GM11168 (cell line): ENCODE results near the gene URM1.

ENCODE experiments used
- in situ Hi-C: fragments of 300-500 bp; cut with MboI; formaldehyde crosslinking; loops from one replicate; pipeline ENCODE4 v1.12.0; 2022; ENCODE audit warnings: low sequenced_read_pairs; ENCODE audit not compliant: unreplicated experiment

The URM1 gene

DNA sequence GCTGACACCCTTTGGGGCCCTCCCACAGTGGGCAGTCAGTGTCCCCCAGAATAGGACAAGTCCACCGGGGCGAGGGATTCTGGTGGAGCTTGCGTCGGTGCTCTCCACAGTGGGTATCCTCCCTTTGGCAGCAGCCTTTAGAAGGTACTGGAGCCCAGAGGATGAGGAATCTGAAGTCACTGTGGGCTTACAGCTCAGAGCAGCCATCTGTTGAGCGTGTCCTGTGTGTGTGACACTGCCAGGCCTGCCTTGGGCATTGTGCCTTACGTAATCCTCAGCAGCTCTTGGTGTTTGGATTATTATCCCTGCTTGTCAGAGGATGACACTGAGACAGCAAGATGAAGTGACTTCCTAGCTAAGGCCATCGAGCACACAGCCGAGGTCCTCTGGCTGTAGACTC lies 12.6 kb downstream of the URM1 start:
- in situ Hi-C loops, result no loop called here

DNA sequence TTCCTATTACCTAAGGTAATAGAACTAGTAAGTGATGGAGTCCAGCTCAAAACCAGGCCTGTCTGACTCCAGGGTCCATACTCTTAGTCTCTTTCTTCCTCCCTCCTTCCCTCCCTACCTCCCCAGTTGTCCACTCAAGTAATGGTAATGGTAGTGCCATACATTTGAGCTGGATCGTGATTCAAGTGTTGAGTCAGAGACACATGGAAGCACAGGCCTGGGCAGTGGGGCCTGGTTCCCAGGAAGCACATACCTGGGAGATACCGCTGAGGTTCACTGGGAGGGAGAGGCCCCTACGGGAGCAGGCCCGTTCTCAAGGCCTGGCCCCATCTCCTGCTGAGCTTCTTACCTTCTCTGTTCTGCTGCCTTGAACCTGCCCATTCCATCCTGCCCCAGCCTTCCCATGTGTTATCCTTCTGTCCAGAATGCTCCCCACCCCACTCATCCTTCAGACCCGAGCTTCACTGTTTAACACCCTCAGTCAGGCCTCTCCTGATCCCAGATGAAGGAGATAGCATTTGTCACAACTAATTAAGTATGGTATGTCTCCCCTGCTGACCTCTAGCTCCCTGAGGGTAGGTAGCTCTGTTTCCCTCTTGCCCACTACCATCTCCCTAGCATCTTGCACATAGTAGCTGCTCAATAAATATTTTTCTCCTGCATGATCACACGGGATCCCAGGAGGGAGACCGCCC lies 13.8 kb downstream of the URM1 start:
- in situ Hi-C loops, result no loop called here

DNA sequence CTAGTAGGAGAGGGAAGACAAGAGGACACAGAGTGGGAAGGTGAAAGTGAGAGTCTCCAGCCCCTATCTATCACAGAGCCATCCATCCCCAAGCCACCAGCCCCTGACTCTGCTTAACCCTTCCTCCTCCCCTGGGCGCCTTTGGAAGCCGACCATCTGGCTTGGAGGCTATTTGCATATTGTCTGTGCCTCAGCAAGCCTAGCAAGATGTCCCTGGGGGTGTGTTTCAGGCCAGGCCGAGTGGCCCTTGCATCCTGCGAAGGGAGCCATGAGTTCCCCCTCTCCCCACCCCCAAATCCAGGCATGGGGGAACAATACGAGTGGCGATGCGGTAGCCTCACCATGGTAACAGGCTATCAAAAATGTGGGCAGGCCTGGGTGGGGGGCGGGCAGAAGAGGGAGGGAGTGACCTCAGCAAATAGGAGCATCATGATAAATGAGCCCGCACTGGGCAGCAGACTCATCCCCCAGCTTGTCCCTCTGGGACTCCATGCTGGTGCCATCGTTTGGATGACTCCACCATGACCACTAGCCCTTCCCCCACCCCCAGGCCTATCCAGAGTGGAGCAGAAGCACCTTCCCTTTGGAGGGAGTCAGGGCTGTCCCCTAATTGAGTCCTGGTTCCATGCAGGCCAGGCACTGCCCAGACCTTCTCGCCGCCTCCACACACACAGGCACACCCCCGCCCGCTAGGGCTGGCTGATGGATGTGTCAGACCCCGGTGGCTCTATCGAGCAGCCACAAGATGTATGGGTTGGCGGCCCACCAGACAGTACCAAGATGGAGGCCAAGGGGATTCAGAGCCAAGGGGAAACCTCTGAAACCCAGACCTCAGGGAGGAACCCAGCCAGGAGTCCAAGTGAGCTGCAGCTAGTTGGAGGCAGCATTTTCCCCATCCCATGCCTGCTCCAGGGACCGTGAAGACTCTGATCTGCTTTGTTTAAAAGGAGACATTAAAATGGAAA lies 14.6 kb downstream of the URM1 start:
- in situ Hi-C loops, result no loop called here

DNA sequence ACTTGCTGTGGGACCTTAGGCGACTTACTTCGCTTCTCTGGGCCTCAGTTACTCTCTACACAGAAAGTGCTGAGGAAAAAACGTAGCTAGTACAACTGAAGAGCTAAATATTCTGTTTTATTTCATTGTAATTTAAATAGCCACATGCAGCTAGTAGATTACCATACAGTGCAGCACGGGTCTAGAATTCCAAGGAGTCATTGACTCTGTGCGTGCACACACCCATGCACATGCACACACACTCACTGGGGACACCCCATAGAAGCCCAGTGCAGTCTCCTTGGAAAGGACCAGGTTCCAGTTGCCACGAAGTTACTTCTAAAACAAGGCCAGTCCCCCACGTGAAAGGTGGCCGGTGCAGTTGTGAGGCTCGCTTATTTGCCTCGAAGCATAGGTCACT lies 17.0 kb downstream of the URM1 start:
- in situ Hi-C loops, result no loop called here

DNA sequence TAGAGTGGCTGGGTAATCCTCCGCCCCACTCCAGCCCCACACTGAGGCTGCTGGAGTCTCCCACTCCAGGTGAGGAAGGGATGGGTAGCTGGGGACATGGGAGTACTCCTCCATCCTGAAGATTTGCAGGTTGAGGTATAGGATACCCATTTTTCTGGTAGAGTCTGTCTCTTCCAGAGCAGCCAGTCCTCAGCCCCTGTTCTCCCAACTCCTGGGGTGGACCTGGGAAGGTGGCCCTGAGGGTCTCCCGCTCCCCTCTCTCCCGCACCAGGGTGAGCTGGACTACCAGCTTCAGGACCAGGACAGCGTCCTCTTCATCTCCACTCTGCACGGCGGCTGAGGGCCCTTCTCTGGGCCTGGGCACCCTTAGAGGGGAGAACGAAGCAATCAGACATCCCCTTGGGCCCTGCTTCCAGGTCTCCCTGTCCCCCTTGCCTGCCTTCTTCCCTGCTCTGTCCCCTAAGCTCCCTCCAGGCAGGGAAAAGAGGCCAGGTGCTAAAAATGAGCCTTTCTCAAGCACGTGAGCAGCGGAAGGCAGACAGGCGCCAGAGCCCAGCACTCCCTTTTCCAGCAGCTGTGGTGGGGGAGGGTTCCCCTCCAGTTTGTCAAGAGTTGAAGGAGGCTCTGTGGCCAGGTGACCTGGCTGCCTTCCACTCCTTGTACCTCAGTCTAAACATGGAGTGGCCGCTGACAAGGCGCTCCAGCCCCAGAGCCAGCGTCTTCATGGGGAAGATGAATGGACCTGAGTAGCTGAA lies 18.4 kb downstream of the URM1 start:
- in situ Hi-C loops, result no loop called here

DNA sequence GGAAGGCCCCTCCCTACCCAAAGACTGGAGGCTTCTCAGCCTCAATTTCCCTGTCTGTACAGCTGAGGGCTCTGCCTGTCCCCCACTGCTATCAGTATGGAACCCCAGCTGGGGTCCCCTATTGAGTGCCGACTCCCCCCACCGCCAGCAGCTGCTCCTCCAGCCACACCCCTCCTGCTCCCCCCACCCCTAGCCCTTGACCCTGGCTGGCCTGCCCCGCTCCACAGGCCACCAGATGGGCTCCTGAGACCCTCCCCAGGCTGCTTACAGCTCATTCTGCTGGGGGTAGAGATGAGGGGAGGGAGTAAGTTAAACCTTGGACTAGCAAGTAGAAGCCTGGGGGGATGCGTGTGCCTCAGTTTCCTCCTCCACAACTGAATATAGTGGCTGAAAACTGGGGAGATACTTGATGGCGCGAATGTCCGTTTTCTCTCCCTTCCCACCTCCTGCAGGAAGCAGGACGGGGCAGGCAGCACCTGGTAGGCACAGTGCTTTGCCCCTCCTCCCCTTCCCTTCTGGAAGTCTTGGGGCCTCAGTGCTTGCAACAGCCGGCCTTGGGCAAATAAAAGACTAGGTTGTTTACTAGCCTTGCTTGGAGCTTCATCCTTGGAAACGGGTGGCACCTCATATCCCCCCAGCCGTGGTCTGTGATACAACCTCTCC lies 19.1 kb downstream of the URM1 start:
- in situ Hi-C loops, result no loop called here

DNA sequence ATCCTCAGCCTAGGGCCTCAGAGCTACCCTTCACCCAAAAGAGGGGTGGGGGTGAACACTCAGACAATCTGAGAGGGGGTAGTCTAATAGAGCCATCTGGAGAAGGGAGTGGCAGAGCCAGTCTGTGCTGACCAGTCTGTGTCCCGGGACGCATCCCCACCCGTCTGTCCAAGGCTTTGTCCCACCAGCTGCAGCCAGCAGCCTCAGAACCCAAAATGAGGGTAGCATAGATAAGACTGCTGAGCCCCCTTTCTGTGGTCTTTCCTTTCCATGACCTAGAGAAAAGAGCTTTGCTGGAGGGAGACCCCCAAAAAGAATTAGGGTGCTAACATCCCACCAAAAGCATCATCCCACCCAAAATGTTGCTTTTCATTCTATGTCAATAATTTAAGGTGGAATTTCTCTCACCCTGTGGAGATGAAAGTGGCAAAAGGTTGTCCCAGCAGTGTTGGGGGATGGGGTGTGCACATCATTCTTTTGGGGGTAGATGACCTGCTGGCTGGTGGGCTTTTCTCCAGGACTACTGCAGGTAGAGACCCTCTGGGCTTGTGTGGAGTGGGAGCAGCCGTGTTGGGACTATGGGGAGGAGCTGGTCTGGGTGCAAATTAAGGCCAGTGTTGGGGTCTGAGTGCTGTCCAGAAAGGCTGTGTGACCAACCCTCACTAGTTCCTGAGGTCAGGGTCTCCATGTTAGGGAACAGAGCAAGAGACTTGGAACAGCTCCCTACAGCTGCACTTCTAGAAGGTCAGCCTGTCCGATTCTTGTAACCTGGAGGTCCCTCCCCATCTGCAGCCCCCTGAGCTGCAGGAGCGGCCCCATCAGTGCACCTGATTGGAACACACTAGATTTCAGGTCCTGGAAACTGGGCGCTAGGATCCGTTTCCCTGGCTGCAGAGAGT lies 19.9 kb downstream of the URM1 start:
- in situ Hi-C loops, result no loop called here

DNA sequence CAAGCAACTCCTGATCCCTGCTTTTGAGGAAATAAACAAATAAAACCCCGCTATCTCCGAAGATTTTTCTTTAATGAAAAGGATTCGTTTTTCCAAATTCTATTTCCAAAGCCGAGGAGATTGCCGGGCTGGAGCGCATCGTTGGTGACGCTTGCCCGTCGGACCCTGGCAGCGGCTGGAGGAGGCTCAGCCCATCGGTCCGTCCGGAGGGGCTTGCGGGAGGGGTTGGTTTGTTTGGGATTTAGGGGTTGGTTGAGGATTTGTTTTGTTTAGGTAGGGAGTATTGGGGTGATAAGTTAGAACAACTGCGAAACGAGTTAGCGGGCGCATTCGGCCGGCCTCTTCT lies 20.8 kb downstream of the URM1 start:
- in situ Hi-C loops, result no loop called here

DNA sequence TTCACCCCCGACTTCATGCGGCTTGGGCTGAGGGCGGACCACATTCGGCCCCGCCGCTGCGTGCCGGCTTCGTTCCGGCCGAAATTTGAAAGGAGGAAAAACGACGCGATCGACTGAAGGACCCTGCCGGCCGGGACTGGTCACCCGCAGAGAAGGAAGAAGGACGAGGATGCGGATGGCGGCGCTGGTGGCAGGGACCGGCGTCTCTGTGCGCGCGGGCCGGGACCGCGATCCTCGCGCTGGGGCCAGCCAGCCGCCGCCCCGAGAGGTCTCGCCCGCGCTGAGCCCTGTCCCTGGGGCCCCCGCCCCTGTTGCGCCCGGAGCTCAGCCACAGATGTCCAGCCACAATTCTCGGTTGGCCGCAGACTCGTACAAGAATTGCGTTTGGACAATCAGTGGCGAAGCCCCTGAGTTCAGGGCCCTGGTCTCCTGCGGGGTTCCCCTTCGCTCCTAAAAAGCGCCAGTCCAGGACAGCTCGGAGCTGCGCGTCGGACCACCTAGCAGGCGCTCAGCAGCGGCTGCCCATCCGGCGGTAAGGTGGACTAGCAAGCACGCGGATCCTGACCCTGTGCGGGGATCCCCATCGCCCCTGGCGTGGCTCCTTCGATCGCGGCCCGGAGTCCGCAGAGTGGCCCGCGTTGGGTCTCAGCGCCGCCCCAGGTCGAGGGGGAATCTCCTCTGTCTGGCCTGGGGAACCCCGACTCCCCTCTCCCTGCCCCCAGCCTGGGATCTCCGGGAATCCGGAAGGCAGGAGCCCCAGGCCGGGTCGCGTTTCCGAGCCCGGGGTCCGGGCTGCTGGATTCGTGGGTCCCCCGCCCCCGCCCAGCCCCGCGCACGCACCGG lies 21.3 kb downstream of the URM1 start:
- in situ Hi-C loops, result no loop called here

DNA sequence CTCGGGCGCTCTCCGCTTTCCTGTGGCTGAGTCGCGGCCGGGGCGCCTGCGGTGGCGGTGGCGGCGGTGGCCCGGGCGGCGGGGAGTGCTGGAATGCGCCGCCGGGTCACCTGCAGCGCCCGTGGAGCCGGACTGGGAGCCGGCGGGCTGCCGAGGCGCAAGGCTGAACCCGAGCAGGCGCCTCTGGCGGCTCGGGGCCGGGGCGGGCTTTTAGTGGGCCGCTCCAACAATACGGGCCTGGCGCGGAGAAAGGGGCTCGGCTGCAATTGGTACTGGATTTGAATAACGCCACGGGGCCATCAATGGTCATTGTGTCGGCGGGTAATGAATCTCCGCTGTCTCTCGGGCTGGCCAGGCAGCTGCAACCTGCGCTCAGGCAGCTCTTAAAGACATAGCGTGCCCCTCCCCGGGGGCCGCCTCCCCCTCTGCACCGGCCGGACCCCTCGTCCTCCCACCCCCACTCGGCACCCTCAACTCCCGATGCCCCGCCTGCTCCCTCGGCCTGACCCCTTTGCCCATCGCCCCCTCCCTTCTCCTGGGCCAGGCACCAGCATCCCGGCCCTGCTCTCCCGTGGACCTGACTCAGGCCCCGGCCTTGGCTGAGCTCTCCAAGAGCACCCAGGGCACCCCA lies 22.1 kb downstream of the URM1 start:
- in situ Hi-C loops, result no loop called here

DNA sequence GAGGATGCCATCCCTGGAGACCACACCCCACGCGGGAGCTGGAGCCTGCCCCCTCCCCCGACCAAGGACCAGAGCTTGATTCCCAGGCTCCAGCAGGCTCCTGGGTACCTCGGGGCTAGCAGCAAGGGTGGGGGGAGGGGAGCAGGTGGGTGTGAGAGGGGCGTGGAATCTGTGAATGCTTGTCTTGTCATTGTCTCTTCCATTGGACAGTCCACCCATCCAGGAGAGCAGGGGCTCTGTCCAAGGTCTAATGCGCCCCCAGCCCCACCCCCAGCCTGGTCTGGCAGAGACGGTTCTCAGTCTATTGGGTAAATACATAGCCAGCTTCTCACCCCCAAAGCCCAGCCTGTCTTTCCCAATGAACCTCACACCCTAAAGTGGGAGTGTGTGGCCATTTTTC lies 22.8 kb downstream of the URM1 start:
- in situ Hi-C loops, result no loop called here

DNA sequence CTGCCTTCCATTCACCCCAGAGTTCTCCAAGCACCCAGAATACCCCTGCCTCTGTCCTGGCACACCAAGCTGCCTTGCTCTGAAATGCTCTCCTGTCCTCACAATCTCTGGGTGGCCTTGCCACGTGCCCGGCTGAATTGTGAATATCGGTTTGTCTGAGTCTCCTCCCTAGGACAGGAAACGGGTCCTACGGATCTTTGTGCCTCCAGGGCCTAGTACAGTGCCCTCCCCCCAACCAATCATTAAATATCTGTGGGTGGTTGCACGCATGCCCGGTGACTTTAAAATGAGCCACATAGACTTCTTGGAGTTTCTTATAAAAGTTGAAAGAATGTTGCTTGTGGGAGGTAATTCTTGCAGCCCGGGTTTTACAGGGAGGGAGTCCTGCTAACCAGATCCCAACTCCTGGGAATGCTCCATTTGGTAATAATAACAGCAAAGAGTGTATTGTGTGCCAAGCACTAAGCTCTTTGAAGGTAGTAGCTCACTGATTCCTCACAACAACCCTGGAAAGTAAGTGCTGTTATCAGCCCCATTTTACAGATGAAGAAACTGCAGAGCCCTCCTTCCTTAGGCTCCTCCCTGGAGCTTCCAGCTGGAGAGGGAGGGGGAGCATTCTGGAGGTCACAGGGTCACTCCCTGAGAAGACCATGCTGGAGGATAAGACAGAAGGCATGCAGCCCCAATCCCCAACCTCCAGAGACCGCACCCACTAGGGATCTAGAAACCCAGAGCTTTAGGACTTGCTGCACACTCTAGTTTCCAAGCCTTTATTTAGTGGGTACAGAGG lies 23.4 kb downstream of the URM1 start:
- in situ Hi-C loops, result no loop called here

DNA sequence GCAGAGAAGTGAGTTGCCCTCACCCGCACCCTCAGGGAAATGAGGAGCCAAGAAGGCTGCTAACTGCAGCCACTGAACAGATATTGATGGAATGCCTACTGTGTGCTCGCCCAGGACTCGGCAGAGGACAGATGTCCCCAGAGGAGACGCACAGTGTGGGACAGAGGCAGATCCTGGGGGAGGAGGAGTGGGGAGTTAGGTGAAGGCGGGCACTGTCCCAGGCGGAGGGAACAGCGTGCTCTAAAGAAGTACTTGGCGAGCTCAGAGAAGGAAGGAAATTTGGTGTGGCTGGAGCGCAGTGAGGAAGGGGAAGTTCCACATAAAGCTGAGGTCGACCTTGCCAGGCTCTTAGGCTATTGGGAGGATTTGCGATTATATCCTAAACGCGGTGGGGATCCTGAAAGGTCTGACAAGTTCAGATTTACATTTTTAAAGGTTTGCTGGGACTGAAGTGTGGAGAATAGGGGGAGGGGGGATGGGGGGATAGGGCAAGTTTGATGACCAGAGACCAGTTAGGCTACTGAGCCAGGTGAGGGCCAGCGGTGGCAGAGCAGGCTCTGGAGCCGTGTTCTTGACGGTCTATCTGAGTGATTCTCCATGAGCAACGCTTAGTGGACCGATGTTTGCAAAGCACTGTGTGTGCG lies 25.9 kb downstream of the URM1 start:
- in situ Hi-C loops, result no loop called here

DNA sequence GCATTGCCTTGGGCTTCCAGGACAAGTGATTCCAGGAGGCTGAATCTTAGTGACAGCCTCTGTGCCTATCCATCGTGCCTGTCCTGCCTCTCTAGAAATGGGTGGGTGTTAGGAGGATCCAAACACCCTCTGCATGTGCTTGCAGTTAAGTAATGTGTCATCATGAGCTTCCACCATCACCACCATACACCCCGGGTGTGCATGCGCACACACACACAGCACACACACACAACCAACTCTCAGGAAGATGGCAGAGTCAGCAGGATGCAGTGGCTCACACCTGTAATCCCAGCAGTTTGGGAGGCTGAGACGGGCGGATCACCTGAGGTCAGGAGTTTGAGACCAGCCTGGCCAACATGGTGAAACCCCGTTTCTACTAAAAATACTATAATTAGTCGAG lies 26.7 kb downstream of the URM1 start:
- in situ Hi-C loops, result no loop called here

DNA sequence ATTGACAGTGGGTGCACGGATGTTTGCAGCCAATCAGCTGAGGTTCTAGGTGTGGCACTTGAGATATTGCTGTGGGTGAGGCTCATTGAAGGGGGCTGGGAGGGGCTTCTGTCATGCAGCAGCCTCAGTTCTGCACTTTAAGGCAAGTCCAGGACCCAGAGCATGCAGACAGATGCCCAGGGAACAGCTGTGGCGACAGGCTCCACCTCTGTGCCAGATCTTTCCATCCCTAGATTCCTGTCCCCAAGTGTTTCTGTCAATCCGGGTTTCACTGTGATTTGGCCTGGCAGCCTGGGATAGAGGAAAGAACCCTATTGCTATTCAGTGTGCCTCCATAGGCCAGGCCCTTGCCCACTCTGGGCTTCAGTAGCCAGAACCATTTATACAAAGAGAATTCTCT lies 28.7 kb downstream of the URM1 start:
- in situ Hi-C loops, result no loop called here

DNA sequence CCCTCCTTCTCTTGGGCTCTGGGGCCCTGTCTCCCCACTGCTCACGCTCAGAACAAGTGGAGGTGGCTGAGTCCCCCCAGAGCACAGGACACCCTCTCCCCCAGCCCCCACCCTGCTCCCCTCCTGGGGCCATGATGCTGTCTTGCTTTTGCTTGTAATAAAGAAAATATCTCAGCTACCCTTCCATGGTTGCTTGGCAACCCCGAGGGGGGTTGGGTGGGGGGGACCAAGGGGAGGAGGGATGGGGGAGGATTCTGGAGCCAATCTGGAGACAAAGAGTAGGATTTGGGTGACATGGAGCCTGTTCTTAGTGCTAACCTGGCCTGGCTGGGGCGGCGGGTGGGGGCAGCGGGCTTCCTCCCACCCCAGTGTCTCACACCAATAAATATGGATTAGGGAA lies 33.4 kb downstream of the URM1 start:
- in situ Hi-C loops, result no loop called here
